Esophagus muscularis mucosa (tissue), 4 donors: Measurements from ENCODE around the gene ARFRP1. TPM values are rescaled to one million over a fixed set of nuclear protein-coding genes. Genes with fewer than 3 reads are reported as not detected.

ENCODE experiments used
- DNase-seq: peaks from one replicate; pipeline ENCODE4 v3.0.0-alpha.2; 2017; ENCODE audit errors: extremely low spot score
- H3K27ac ChIP-seq, 4 donors: fragments of 200-600 bp; sonication (generic); replicated peaks in 1 of 4; 1 replicate in 3 of 4; 2 replicates in 1 of 4; pipeline ENCODE4 v1.5.1; 2016 to 2019; ENCODE audit warnings: mild to moderate bottlenecking in 1 of 4
- H3K27me3 ChIP-seq, 4 donors: fragments of 200-600 bp; sonication (generic); one replicate each; pipeline versions ENCODE4 v1.5.1 to v1.6.0; 2016 to 2019
- H3K36me3 ChIP-seq, 4 donors: fragments of 200-600 bp; sonication (generic); one replicate each; pipeline ENCODE4 v1.5.1; 2016 to 2019
- H3K4me1 ChIP-seq, 4 donors: fragments of 200-600 bp; sonication (generic); one replicate each; pipeline ENCODE4 v1.5.1; 2016 to 2019
- H3K4me3 ChIP-seq, 4 donors: fragments of 200-600 bp; sonication (generic); 1 replicate in 2 of 4; 2 replicates in 2 of 4; pipeline ENCODE4 v1.5.1; 2016 to 2019; ENCODE audit warnings: mild to moderate bottlenecking in 4 of 4, moderate library complexity in 1 of 4
- H3K9me3 ChIP-seq, 4 donors: fragments of 200-600 bp; sonication (generic); 1 replicate in 3 of 4; 2 replicates in 1 of 4; pipeline ENCODE4 v1.5.1; 2016 to 2019
- EP300 ChIP-seq: sonication (generic); formaldehyde crosslinking; IDR thresholded peaks from one replicate; pipeline ENCODE4 v1.6.1; 2017; ENCODE audit warnings: antibody characterized with exemption
- POLR2A ChIP-seq: fragments of 450-650 bp; IDR thresholded peaks from one replicate; pipeline ENCODE4 v1.6.1; 2017; ENCODE audit warnings: antibody characterized with exemption, moderate library complexity, mild to moderate bottlenecking, low read depth
- POLR2AphosphoS5 ChIP-seq, 2 donors: sonication (generic); formaldehyde crosslinking; IDR thresholded peaks; one replicate each; pipeline ENCODE4 v1.6.1; 2017; ENCODE audit warnings: antibody characterized with exemption in 2 of 2
- WGBS: methylation state at CpG from one replicate; pipeline ENCODE4 v1.1.5; 2018; 5-methylcytosine and 5-hydroxymethylcytosine counted together
- intact Hi-C: fragments of 100-400 bp; cut with DNase I; formaldehyde crosslinking; loops from one replicate; pipeline ENCODE4 v1.15.1; 2023
- total RNA-seq, 4 donors: library from RNA; depleted of rRNA; stranded (reverse); fragments of >200 nt; gene quantifications; one replicate each; pipeline versions ENCODE4 v1.1.0 to v1.2.1, GENCODE V29; 2016
- TF ChIP-seq, protein P1 (sequence below), 3 experiments: fragments of 200-600 bp in 2 of 3; fragments of 450-650 bp in 1 of 3; sonication (generic) in 2 of 3; IDR thresholded peaks; one replicate each; pipeline ENCODE4 v1.5.1; 2017 to 2019; ENCODE audit warnings: antibody characterized with exemption in 3 of 3, mild to moderate bottlenecking in 2 of 3, moderate library complexity in 1 of 3

ARFRP1 gene
- total RNA-seq, 4 donors from 2014 or later: 34.1 to 46.5 (median 44.6) TPM

DNA sequence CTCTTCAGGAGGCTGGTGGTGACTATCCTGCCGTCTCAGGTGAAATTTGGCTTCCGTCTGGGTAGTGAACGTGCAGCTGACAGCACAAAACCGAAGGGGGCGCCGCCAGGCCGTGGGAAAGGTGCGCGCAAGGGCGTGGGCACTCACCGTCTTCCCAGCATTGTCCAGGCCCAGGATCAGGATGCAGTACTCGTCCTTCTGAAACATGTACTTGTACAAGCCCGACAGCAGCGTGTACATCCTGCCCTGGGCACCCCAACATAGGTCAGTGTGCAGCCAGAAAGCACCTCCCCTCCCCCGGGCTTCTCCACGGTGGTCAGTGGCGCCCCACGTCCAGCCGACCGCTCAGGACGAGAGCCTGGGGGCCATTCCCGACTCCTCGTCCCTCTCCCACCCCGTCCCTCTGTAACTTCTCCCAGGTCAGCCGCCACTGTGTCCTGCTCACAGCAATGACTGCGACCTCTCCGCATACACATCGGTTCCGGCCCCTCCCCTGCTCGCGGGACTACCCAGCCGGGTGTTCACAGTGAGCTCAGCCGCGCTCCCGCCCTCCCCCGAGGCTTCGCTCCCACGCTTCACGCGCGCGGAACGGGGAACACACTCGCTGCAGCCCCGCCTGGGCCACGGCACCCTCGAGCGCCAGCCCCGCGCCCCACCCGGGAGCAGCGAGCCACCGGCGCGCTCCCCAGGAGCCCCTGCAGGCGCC lies 771 bp downstream of the ARFRP1 start:
- intact Hi-C loops: loop anchor here (5.0 kb wide), 1 partner anchor 50 kb away; the partner anchor contains the start of gene RTEL1
- Histone ChIP-seq H3K27ac (peak overlapping the region; percentile 81 to 96 (median 88)), H3K36me3 (peaks cover 30 to 78% (median 69%) of the 10 kb centered on the region in 4 donors), H3K4me1 (peaks cover 28 to 48% (median 38%) of the 10 kb centered on the region in 4 donors), H3K9me3 (no peaks in the 10 kb centered on the region), H3K27me3 (no peaks in the 10 kb centered on the region), H3K4me3 (peak overlapping the region; percentile 73 to 99 (median 90))
- no peak for DNase-seq
- 9% methylated on average over 9 of the region's 56 CpGs for WGBS
- no peak for TF ChIP-seq POLR2A
- no peak for TF ChIP-seq EP300
- TF ChIP-seq, protein P1, sequence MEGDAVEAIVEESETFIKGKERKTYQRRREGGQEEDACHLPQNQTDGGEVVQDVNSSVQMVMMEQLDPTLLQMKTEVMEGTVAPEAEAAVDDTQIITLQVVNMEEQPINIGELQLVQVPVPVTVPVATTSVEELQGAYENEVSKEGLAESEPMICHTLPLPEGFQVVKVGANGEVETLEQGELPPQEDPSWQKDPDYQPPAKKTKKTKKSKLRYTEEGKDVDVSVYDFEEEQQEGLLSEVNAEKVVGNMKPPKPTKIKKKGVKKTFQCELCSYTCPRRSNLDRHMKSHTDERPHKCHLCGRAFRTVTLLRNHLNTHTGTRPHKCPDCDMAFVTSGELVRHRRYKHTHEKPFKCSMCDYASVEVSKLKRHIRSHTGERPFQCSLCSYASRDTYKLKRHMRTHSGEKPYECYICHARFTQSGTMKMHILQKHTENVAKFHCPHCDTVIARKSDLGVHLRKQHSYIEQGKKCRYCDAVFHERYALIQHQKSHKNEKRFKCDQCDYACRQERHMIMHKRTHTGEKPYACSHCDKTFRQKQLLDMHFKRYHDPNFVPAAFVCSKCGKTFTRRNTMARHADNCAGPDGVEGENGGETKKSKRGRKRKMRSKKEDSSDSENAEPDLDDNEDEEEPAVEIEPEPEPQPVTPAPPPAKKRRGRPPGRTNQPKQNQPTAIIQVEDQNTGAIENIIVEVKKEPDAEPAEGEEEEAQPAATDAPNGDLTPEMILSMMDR (IDR thresholded peaks at IDR 0.05): peak in 1 of 3 experiments; percentile 16
- TF ChIP-seq POLR2AphosphoS5 (IDR thresholded peaks at IDR 0.05): no peak

DNA sequence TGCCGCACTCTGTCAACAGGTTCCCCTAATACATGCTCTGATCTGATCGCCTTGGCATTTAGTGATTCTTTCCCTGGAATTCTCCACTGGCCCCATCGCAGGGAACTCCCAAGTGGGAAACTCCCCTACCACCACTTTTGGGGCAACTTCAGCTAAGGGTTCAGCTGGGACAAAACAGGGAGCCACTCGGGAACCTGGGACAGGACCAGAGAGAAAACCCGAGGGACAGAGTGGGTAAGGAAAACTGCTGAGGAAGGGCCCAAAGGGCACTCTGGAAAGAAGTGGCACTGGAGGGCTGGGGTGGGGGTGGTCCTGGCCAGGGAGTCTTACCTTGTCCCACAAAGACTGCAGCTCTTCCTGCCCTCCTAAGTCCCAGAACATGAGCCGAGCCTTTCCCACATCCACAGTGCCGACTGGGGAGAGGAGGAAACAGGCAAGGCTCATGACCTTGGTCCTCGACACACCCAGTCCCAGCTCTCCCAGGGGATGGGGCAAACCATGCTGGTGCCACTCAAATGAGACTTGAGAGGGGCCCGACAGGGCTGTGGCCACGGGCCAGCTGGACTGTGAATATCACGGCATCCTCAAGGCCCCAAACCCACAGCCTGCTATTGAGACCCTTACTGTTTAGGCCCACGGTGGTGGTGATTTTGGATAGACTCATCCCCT lies 1.6 kb downstream of the ARFRP1 start:
- H3K9me3 ChIP-seq: no peaks in the 10 kb centered on the region
- H3K27ac ChIP-seq: peak overlapping the region; percentile 81 to 96 (median 88)
- peaks cover 27 to 52% (median 38%) of the 10 kb centered on the region in 4 donors for H3K4me1 ChIP-seq
- H3K36me3 ChIP-seq: peaks cover 22 to 74% (median 61%) of the 10 kb centered on the region in 4 donors
- intact Hi-C loops: loop anchor here (5.0 kb wide), 1 partner anchor 49 kb away; the partner anchor contains the start of gene RTEL1
- TF ChIP-seq EP300 (no peak), POLR2A (no peak), POLR2AphosphoS5 (IDR thresholded peaks at IDR 0.05) (no peak)
- TF ChIP-seq, protein P1 (IDR thresholded peaks at IDR 0.05): no peak
- H3K27me3 ChIP-seq: no peaks in the 10 kb centered on the region
- DNase-seq: no peak
- H3K4me3 ChIP-seq: peak overlapping the region; percentile 73 to 99 (median 90)
- 75% methylated on average over 11 of the region's 12 CpGs for WGBS

DNA sequence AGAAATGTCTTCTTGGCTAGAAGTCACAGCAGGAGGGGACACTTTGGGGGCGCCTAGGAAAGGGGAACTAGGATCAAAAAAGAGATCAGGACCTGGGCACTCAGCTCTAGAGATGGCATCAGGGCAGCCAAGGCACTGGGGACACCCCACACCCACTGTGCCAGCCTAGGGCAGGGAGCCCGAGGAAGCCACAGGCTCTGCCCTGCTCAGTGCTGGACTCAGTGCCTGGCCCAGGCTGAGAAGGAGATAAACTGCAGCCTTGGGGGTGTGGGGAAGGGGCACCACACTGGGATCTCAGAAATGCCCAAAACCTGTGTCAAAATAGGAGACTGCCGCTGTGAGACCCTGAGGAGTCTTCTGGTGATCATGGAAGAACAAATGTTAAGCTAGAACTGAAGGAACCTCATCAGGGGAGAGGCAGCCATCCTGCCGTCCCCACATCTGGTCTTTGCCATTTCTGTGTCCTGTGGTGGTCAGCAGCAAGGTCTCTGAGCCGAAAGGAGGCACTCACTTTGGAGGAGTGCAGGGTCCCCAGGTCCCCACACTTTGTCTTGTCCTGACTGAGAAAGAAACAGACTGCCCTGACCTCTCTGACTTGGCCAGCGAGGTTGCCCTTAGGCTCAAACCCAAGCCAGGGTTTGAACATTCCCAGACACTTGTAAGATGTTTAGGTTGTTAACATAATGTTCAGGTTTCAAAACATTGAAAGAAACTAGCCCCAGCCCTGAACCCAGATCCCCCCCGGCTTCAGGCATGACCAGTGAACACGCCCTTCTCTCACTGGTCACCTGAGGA lies 2.3 kb downstream of the ARFRP1 start:
- peaks cover 25 to 54% (median 36%) of the 10 kb centered on the region in 4 donors for H3K4me1 ChIP-seq
- no peaks in the 10 kb centered on the region for H3K9me3 ChIP-seq
- no peak overlapping the region for H3K4me3 ChIP-seq
- peak overlapping the region in 1 of 4 donors; percentile 96 for H3K27ac ChIP-seq
- WGBS: 81% methylated on average over 7 of the region's 8 CpGs
- peaks cover 19 to 72% (median 58%) of the 10 kb centered on the region in 4 donors for H3K36me3 ChIP-seq
- H3K27me3 ChIP-seq: no peaks in the 10 kb centered on the region
- no peak for DNase-seq
- TF ChIP-seq, protein P1 (IDR thresholded peaks at IDR 0.05): no peak
- intact Hi-C loops: loop anchor here (5.0 kb wide), 1 partner anchor 48 kb away; the partner anchor contains the start of gene RTEL1

DNA sequence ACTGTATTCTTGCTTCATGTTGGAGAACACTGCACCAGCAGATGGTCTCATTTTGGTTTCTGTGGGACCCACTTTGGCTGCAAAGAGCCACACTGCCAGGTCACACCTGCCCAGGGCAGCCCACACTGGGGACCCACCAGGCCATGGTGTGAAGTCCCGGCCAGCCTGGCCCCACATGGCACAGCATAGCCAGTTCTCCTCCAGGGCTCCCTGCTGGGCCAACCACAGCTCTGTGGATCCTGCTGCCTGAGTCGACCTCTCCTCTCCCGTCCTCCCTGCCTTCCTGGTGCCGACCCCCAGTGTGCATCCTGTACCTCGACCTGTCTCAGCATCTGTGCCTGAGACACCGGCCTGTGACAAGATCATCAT lies 3.0 kb downstream of the ARFRP1 start:
- 82% methylated on average over 6 of the region's 6 CpGs for WGBS
- H3K27ac ChIP-seq: no peak overlapping the region
- peaks cover 19 to 70% (median 60%) of the 10 kb centered on the region in 4 donors for H3K36me3 ChIP-seq
- no peak overlapping the region for H3K4me3 ChIP-seq
- no peak for DNase-seq
- no peaks in the 10 kb centered on the region for H3K27me3 ChIP-seq
- no peaks in the 10 kb centered on the region for H3K9me3 ChIP-seq
- TF ChIP-seq EP300: no peak
- TF ChIP-seq POLR2AphosphoS5 (IDR thresholded peaks at IDR 0.05): no peak
- TF ChIP-seq, protein P1 (IDR thresholded peaks at IDR 0.05): no peak
- no peak for TF ChIP-seq POLR2A
- intact Hi-C loops: loop anchor here (5.0 kb wide), 1 partner anchor 47 kb away; the partner anchor contains the start of gene RTEL1
- peaks cover 29 to 55% (median 36%) of the 10 kb centered on the region in 4 donors for H3K4me1 ChIP-seq
